Adrenal gland (tissue), 12 donors: ENCODE results near the gene OPCML. TPM values are rescaled to one million over a fixed set of nuclear protein-coding genes. Genes with fewer than 3 reads are reported as not detected.
"Not testable (repeated sequence)": the region's sequence is repeated elsewhere in the genome, so short reads cannot be mapped to it uniquely, and the experiment has no call there.

Source experiments
- DNase-seq, 7 donors: peaks; one replicate each; pipeline ENCODE4 v3.0.0-alpha.2; 2019 to 2020
- H3K27ac ChIP-seq, 5 donors: fragments of 200-600 bp; sonication (generic) in 4 of 5; 1 replicate in 3 of 5; 2 replicates in 2 of 5; pipeline versions ENCODE4 v1.5.1 to v1.8.0; 2016 to 2020; ENCODE audit warnings: mild to moderate bottlenecking in 1 of 5
- H3K27me3 ChIP-seq: fragments of 200-600 bp; 2 replicates; pipeline ENCODE4 v1.8.0; 2021
- H3K36me3 ChIP-seq, 2 donors: fragments of 200-600 bp; replicated peaks in 1 of 2; 1 replicate in 1 of 2; 2 replicates in 1 of 2; pipeline versions ENCODE4 v1.5.1 to v1.8.0; 2018 to 2022
- H3K4me1 ChIP-seq, 2 donors: fragments of 200-600 bp; replicated peaks in 1 of 2; 1 replicate in 1 of 2; 2 replicates in 1 of 2; pipeline versions ENCODE4 v1.5.1 to v1.8.0; 2018 to 2021
- H3K4me3 ChIP-seq, 4 donors: fragments of 200-600 bp; sonication (generic) in 3 of 4; one replicate each; pipeline ENCODE4 v1.5.1; 2016 to 2018
- H3K9me3 ChIP-seq, 3 donors: fragments of 200-600 bp; sonication (generic) in 1 of 3; replicated peaks in 1 of 3; 1 replicate in 2 of 3; 2 replicates in 1 of 3; pipeline versions ENCODE4 v1.5.1 to v1.8.0; 2016 to 2021
- CTCF ChIP-seq, 6 experiments: fragments of 450-650 bp in 4 of 6; fragments of 200-600 bp in 2 of 6; sonication (generic) in 1 of 6; IDR thresholded peaks; 1 replicate in 5 of 6; 2 replicates in 1 of 6; pipeline versions ENCODE4 v1.5.1 to v1.8.0; 2016 to 2021; ENCODE audit warnings: antibody characterized with exemption in 6 of 6, mild to moderate bottlenecking in 2 of 6, moderate library complexity in 1 of 6
- POLR2A ChIP-seq, 2 donors: fragments of 450-650 bp; IDR thresholded peaks; one replicate each; pipeline ENCODE4 v1.6.1; 2017; ENCODE audit warnings: antibody characterized with exemption in 2 of 2, mild to moderate bottlenecking in 2 of 2, moderate library complexity in 1 of 2
- WGBS, 4 donors: extraction: QIAGEN DNeasy Blood & Tissue Kit in 2 of 4; methylation state at CpG; one replicate each; pipeline versions ENCODE4 v1.1.5 to v1.1.7; 2013 to 2017; 5-methylcytosine and 5-hydroxymethylcytosine counted together
- intact Hi-C, 2 donors: fragments of 100-400 bp; cut with DNase I; formaldehyde crosslinking; loops; one replicate each; pipeline versions ENCODE4 v1.14.1 to v1.15.0; 2022 to 2023
- polyA plus RNA-seq, 3 donors: library from polyadenylated mRNA; stranded (reverse); fragments of 200-250 nt in 2 of 3; fragments of 350-450 nt in 1 of 3; fragmentation: Illumina TruSeq in 1 of 3; extraction: RNeasy Lipid Tissue Mini Kit (QIAGEN cat#74804) in 1 of 3; gene quantifications; one replicate each; pipeline ENCODE4 v1.2.3, GENCODE V29; 2013 to 2014
- small RNA-seq, 2 donors: library from RNA; depleted of rRNA; stranded (forward); fragments of <200 nt; gene quantifications; one replicate each; pipeline ENCODE3, GENCODE V24; 2016
- total RNA-seq, 9 donors: library from RNA; depleted of rRNA in 4 of 9; stranded (reverse); fragments of >200 nt in 4 of 9; fragments of 120-200 nt in 1 of 9; fragmentation: NEBNext Ultra II Directional in 1 of 9; extraction: Animal tissue kit (Norgen Biotek cat#: 25700) in 1 of 9; gene quantifications; one replicate each; pipeline versions ENCODE4 v1.1.0 to v1.2.4, GENCODE V29; 2013 to 2023
- donor health status: healthy with polysubstance abuse.
- donor health status: Bipolar disorder and iron deficiency.
- donor health status: DM: yes; HTN: yes; CAD: no.
- donor health status: DM: no; HTN: no; CAD: no.
- donor health status: DM: no; HTN: no; CAD: no.
- donor health status: DM: yes; HTN: yes; CAD: no.

Gene OPCML
- total and polyA plus RNA-seq, 12 donors, result 0.10 to 5.5 (median 0.72) TPM; not detected in 5

DNA sequence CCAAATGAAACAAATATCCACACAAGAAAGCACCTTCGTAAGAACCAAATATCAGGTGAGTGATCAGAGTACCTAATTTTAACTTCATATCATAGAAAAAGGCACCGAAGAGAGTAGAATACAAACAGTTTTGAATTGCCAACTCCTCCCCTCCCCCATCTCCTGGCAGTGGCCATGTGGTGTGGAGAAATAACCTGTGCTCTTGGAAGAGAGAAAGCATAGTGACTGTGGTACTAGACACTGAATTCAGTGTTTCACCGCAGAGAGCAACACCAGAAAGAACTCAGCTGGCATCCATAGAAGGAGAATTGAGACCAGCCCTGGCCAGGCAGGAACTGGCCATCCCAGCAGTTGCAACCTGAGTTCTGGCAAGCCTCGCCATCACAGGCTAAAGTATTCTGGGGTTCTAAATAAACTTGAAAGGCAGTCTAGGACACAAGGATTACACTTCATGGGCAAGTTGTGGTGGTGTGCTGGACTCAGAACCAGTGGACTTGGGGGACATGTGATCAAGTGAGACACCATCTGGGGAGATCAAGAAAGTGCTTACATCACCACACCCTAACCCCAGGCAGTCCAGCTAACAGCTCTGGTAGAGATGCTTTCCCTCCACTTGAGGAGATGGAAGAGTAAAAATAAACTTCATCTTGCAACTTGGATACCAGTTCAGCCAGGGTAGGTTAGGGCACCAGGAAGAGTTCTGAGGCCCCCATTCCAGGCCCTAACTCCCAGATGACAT, 1158.7 kb downstream of the OPCML start:
- 84 to 93% (median 90%) methylated on average over 4 of the region's 4 CpGs for WGBS, 4 donors
- Histone ChIP-seq H3K27ac (no peak overlapping the region), H3K27me3 (no peaks in the 10 kb centered on the region), H3K4me3 (no peak overlapping the region), H3K9me3 (no peaks in the 10 kb centered on the region), H3K36me3 (no peaks in the 10 kb centered on the region), H3K4me1 (no peaks in the 10 kb centered on the region)
- intact Hi-C loops, result no loop called here
- no peak for DNase-seq
- TF ChIP-seq POLR2A (IDR thresholded peaks at IDR 0.05) (no peak), CTCF (IDR thresholded peaks at IDR 0.05) (no peak)

- H3K4me3 ChIP-seq, DNase-seq, H3K4me1 ChIP-seq, H3K27me3 ChIP-seq, H3K27ac ChIP-seq, H3K36me3 ChIP-seq, intact Hi-C loops, H3K9me3 ChIP-seq: not testable (repeated sequence)
Observed at GRCh38 chr11:132370114-132370513, 1162.2 kb downstream of the OPCML start.

DNA sequence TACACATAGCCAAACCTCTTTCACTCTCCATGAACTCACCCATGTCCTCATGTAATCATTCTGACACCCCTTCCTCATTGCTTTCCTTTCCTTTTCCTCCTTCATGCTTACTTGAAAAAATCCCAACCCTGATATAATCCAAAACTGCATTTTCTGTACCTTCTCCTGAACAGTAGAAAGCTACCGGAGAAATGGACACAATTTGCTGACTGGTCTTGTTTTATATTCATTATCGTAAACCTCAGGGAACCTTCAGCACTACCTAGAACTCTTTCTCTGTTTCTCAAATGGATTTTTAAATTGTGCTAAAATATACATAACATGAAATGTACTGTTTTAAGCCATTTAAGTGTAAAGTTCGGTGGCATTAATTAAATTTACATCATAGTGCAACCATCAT, 1165.0 kb downstream of the OPCML start:
- no peak for DNase-seq
- intact Hi-C loops, result no loop called here
- Histone ChIP-seq H3K4me1 (no peaks in the 10 kb centered on the region), H3K27ac (no peak overlapping the region), H3K4me3 (no peak overlapping the region), H3K9me3 (no peaks in the 10 kb centered on the region), H3K27me3 (no peaks in the 10 kb centered on the region), H3K36me3 (no peaks in the 10 kb centered on the region)
- WGBS, 4 donors, result 79 to 91% (median 85%) methylated on average over 3 of the region's 3 CpGs
- TF ChIP-seq POLR2A (IDR thresholded peaks at IDR 0.05), result no peak

GRCh38 chr11:132365650-132366049, 1166.7 kb downstream of the OPCML start:
- Histone ChIP-seq H3K4me3 (no peak overlapping the region), H3K27me3 (no peaks in the 10 kb centered on the region), H3K9me3 (no peaks in the 10 kb centered on the region), H3K27ac (no peak overlapping the region), H3K36me3 (no peaks in the 10 kb centered on the region), H3K4me1 (no peaks in the 10 kb centered on the region)
- intact Hi-C loops, result no loop called here
- TF ChIP-seq POLR2A (IDR thresholded peaks at IDR 0.05), result no peak
- TF ChIP-seq CTCF (IDR thresholded peaks at IDR 0.05), result no peak
- WGBS, 4 donors, result 71 to 93% (median 85%) methylated on average over 3 of the region's 3 CpGs
- DNase-seq, result no peak

Small RNAs within 50 kb of the gene (small RNA-seq; reads per million reads assigned to genes)
- 0 reads per million in 2 donors for gene RF00026
